WTC11 (cell line): Measurements from ENCODE around the gene ENTHD1.

Source experiments
- CTCF ChIP-seq: fragments of 200-600 bp; IDR thresholded peaks from 2 replicates; pipeline ENCODE4 v1.8.0; 2022; ENCODE audit warnings: antibody characterized with exemption
- PREB ChIP-seq: sonication (generic); formaldehyde crosslinking; IDR thresholded peaks from 2 replicates; pipeline ENCODE4 v1.8.1; 2022; ENCODE audit warnings: mild to moderate bottlenecking, missing genetic modification reagents, moderate library complexity, borderline replicate concordance
- SMAD4 ChIP-seq: sonication (generic); formaldehyde crosslinking; IDR thresholded peaks from 2 replicates; pipeline ENCODE4 v1.8.0; 2022; ENCODE audit warnings: mild to moderate bottlenecking, missing genetic modification reagents
- ZNF138 ChIP-seq: sonication (generic); formaldehyde crosslinking; conservative IDR thresholded peaks from 2 replicates; pipeline ENCODE4 v1.8.1; 2022; ENCODE audit warnings: mild to moderate bottlenecking, moderate library complexity, missing genetic modification reagents

DNA sequence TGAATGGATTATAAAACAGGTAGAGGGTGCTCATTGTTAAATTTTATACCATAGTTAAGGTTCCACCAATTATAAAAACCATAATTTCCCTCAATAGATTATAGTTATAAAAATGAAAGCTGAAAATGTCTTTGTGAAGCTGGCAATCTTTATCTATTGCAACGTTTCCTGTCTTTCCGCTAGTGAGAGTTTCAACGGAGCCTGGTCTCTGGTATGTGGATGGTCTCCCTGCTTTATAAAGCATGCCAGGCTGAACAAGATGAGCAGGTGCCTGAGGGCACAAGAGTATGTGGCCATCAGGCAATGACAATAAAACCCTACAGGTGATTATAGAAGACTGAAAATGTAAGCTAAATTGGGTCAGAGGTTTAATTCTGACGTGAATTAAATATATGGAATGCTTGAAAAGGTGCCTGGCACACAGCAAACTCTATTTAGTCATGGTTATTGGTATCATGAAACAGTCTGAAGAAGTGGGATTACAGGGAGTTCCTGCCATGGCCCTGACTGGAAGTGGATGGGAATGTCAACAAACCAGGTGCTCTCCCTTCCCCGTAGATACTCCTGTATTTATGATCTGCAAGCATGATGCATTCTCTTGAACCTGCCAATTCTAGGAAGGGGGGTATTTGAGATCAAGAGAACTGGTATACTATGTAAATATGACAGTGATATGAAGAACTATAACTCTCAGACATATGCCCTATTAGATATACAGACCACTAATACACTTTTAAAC is 115.7 kb downstream of the ENTHD1 start:
- TF ChIP-seq ZNF138 (CRISPR knock-in tag) (no peak), SMAD4 (CRISPR knock-in tag) (no peak), CTCF (no peak), PREB (CRISPR knock-in tag) (no peak)
